Brain microvascular endothelial cell (primary cell): Measurements from ENCODE around the gene FGF1.

ENCODE experiments used
- DNase-seq: peaks from one replicate; pipeline ENCODE4 v3.0.0-alpha.2; 2020
- H3K27ac ChIP-seq: fragments of 250-450 bp; sonication (Bioruptor Pico); 2 replicates; pipeline ENCODE4 v1.5.1; 2020; ENCODE audit warnings: mild to moderate bottlenecking, moderate library complexity
- H3K27me3 ChIP-seq: fragments of 250-450 bp; sonication (Bioruptor Pico); replicated peaks from 2 replicates; pipeline ENCODE4 v1.5.1; 2020; ENCODE audit warnings: mild to moderate bottlenecking
- H3K36me3 ChIP-seq: fragments of 250-450 bp; sonication (Bioruptor Pico); replicated peaks from 2 replicates; pipeline ENCODE4 v1.5.1; 2020; ENCODE audit warnings: mild to moderate bottlenecking
- H3K4me3 ChIP-seq: 2 replicates; pipeline ENCODE4 v1.5.1; 2011; ENCODE audit warnings: low read depth, mild to moderate bottlenecking, control low read depth, low read length, moderate library complexity
- CTCF ChIP-seq: IDR thresholded peaks from 2 replicates; pipeline ENCODE4 v1.5.1; 2011; ENCODE audit warnings: low read depth, mild to moderate bottlenecking, moderate library complexity, low read length, control low read depth, inconsistent platforms; ENCODE audit errors: missing control alignments
- in situ Hi-C: cut with HindIII; loops from 2 replicates; pipeline ENCODE4 v1.10.0; 2017; ENCODE audit warnings: low sequenced_read_pairs, low pct_ligation_motif_present

FGF1 gene

GRCh38 chr5:142692321-142692894, 6.5 kb upstream of the FGF1 start:
- in situ Hi-C loops = no loop called here
- no peak overlapping the region for H3K27ac ChIP-seq
- DNase-seq = no peak
- H3K36me3 ChIP-seq = no peaks in the 10 kb centered on the region
- no peak overlapping the region for H3K4me3 ChIP-seq
- H3K27me3 ChIP-seq = no peaks in the 10 kb centered on the region
- TF ChIP-seq CTCF = no peak

- in situ Hi-C loops = no loop called here
- TF ChIP-seq CTCF = no peak
- no peaks in the 10 kb centered on the region for H3K27me3 ChIP-seq
Observed at GRCh38 chr5:142690667-142691066, 4.8 kb upstream of the FGF1 start.

GRCh38 chr5:142689081-142689480, 3.2 kb upstream of the FGF1 start:
- no peaks in the 10 kb centered on the region for H3K27me3 ChIP-seq
- H3K4me3 ChIP-seq = no peak overlapping the region
- no peak for TF ChIP-seq CTCF
- no peaks in the 10 kb centered on the region for H3K36me3 ChIP-seq
- H3K27ac ChIP-seq = no peak overlapping the region
- in situ Hi-C loops = no loop called here
- DNase-seq = no peak

More at GRCh38 chr5:142690667-142691066, 4.8 kb upstream of the FGF1 start:
- Histone ChIP-seq H3K36me3 (no peaks in the 10 kb centered on the region), H3K27ac (no peak overlapping the region), H3K4me3 (no peak overlapping the region)
- no peak for DNase-seq

- no peak for DNase-seq
- in situ Hi-C loops = no loop called here
- no peak for TF ChIP-seq CTCF
- Histone ChIP-seq H3K27me3 (no peaks in the 10 kb centered on the region), H3K36me3 (no peaks in the 10 kb centered on the region), H3K4me3 (no peak overlapping the region), H3K27ac (no peak overlapping the region)
Observed at GRCh38 chr5:142688281-142688989, 2.5 kb upstream of the FGF1 start.

- no peak for DNase-seq
Observed at GRCh38 chr5:142686968-142687367, 1.1 kb upstream of the FGF1 start.

More at GRCh38 chr5:142686968-142687367, 1.1 kb upstream of the FGF1 start:
- in situ Hi-C loops = no loop called here
- no peaks in the 10 kb centered on the region for H3K27me3 ChIP-seq
- H3K4me3 ChIP-seq = no peak overlapping the region
- TF ChIP-seq CTCF = no peak
- no peaks in the 10 kb centered on the region for H3K36me3 ChIP-seq
- H3K27ac ChIP-seq = no peak overlapping the region
